Activated T-cell treated with anti-CD3 and anti-CD28 coated beads for 48 hours (primary cell): ENCODE results near the gene CDIP1.
A peak's percentile ranks its signal among the peaks of the same experiment; 100 is the strongest.
"Not testable (repeated sequence)": the region's sequence is repeated elsewhere in the genome, so short reads cannot be mapped to it uniquely, and the experiment has no call there.

Source experiments
- DNase-seq: peaks from one replicate; pipeline ENCODE4 v3.0.0-alpha.2; 2020; ENCODE audit warnings: low read depth

Gene CDIP1

DNA sequence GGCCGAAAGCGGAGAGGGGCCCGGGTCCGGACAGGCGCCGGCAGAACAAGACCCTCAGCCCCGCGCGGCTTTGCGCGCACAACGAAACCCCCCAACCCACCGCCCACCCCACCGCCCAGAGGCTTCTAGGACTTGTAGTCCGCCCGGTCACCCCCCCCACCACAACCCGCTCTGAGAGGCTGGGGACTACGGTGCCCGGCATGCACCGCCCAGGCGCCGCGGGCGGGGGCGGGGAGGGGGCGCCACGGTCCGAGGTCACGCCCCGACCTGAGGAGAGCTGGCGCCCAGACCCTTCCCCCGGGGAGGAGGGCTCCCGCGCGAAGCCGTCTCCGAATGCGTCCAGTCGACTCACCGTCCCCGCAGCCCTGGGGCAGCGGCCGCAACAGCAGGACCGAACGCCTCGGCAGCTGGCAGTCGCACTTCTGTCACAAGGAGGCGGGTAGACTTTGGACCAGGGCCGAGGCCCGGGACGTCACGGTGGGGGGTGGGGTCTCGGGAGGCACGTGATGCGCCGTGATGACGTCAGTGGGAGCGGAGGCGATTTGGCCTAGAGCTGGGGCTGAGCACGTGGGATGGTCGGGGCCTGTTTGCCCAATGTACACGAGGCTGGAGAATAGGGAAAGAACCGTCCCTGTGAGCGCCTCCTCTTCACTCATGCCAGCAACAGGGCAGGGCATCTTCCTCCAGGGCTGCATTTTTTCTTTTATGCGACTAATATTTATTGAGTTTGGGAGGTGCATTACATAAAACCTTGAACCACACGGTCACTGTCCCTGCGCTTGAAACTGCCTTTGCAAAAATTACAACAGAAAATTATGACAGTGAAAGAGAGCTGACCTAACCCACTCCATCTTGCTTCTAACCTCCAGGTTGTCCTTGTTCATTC is at the start of gene CDIP1:
TSS of gene CDIP1 (minus strand) at position 424 of the 886 bp plus-strand sequence. CDS start 24,643 bp downstream, outside the sequence.
- DNase-seq = peak; percentile 95

DNA sequence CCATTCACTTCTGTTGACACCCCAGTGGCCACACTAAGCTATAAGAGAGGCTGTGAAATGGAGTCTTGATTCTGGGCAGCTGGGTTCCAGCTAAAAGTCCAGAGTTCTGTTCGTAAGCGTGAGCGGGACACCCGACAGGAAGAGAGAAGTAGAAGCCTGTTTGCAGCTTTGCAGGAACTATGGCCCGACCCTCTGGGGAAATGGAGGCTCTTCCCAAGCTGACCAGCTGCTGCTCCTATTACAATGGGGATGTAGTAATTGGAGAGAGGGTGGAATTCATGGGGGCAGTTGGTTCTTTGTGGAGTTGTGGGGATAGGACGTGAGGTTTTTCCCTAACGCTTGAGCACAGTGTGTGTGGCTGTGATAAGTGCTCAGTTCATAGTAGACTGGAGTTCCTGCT is 47.7 kb upstream of the CDIP1 start:
- DNase-seq = no peak

DNA sequence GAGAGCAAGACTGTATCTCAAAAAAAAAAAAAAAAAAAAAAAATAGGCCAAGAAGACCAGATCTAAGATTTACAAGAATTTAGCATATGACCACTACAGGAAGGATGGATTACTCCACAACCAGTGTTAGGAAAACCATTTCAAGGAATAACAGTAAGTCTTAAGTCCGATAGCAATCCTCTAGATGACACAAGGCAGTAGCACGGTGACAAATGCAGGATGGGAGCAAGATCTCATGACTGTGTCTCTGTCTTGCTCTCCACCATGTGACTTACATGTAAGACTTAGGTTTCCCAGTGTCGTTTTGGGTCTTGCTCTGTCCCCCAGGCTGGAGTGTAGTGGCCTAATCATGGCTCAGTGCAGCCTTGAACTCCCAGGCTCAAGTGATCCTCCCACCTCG is 45.3 kb upstream of the CDIP1 start:
- DNase-seq = no peak

- no peak for DNase-seq
Measured at GRCh38 chr16:4580250-4580649, 41.7 kb upstream of the CDIP1 start.

DNA sequence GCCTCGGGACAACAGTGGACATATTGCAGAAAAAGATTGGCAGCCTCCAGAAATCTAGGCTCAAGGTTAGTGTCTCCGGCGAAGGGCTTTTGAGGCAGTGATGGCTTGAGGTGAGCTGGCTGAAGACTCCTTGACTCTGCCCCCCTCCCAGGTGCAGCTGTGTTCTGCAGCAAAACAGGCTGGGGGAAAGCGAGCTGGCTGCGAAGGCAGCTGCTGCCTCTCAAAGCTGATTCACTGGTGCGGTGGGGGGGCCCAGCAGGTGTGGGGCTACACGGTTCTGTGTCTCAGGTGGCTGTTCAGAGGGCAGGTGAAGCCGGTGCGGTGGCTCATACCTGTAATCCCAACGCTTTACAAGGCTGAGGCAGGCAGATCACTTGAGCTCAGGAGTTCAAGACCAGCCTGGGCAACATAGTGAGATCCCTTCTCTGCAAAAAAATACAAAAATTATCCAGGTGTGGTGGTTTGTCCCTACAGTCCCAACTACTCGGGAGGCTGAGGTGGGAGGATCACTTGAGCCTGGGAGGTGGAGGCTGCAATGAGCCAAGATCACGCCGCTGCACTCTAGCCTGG is 40.5 kb upstream of the CDIP1 start:
- DNase-seq = no peak

GRCh38 chr16:4576008-4576407 is 37.4 kb upstream of the CDIP1 start:
- DNase-seq = no peak

- DNase-seq = no peak
Measured at GRCh38 chr16:4574919-4575705, 36.5 kb upstream of the CDIP1 start.

DNA sequence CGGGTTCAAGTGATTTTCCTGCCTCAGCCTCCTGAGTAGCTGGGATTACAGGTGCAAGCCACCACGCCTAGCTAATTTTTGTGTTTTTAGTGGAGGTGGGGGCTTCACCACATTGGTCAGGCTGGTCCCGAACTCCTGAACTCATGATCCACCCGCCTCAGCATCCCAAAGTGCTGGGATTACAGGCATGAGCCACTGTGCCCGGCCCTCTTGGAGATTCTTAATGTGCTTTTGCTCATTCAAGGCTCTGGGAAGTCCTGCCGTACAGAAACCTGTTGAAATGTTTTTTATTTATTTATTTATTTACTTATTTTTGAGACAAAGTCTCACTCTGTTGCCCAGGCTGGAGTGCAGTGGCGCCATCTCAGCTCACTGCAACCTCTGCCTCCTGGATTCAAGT is 35.4 kb upstream of the CDIP1 start:
- DNase-seq = not testable (repeated sequence)

- DNase-seq = no peak
Measured at GRCh38 chr16:4572715-4573114, 34.1 kb upstream of the CDIP1 start.

DNA sequence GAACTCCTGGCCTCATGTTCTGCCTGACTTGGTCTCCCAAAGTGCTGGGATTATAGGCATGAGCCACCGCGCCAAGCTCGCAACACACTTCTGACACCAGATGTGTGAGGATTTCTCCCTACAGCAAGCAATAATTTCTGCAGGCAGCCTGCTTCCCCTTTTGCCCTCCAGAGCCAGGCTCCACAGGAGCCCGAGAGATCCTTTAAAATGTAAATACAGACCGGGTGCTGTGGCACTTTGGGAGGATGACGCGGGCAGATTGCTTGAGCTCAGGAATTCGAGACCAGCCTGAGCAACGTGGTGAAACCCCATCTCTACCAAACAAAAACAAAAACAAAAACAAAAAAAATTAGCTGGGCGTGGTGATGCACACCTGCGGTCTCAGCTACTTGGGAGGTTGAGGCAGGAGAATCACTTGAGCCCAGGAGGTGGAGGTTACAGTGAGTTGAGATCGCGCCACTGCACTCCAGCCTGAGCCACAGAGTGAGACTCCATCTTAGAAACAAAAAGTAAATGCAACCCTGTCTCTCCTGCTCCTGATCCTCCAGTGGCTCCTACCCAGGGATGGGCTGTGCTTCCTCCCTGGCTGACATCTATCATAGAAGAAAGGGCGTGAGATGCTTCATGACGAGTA is 32.2 kb upstream of the CDIP1 start:
- DNase-seq = no peak

- no peak for DNase-seq
Measured at GRCh38 chr16:4570086-4570485, 31.5 kb upstream of the CDIP1 start.

- DNase-seq = no peak
Measured at GRCh38 chr16:4566144-4566543, 27.6 kb upstream of the CDIP1 start.

DNA sequence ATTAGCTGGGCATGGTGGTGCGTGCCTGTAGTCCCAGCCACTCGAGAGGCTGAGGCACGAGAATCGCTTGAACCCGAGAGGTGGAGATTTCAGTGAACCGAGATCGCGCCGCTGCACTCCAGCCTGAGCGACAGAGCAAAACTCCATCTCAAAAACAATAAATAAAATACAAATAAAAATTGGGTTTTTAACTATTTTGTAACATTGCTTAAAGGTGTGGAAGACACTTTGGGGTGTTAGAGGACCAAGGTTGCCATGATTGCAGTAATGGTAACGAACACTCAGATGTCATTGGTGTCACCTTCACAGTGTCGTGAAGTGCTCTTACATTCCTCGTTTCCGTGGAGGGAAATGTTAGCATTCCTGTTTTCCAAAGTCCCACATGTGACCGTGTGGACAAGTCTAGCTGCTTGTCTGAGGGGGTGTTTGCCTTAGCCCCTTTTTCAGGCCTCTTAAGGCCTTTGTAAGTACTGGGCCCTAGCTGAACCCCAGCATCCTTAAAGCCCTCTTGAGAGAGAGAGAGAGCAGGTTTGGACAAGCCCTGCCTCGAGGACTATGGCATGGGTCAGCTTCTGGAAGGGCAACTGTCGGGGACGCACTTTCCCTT is 26.2 kb upstream of the CDIP1 start:
- no peak for DNase-seq

DNA sequence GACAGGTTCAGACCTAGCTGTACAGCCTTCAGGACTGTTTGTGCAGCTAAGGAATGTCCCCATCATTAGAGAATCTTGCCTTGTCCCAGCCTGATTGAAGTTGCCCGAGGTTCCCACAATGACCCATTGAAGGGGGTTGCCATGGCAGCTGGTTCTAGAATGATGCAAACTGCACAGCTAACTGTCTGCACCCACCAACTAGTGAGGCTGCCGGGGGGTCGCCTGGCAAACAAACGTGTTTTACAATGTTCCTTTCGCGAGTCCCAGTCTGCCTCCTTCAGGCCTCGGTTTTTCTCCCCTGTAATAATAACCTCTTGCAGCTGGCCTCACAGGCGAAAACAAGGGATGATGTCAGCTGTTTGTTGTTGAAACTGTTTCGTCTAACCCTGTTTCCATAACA is 23.0 kb upstream of the CDIP1 start:
- DNase-seq = no peak

DNA sequence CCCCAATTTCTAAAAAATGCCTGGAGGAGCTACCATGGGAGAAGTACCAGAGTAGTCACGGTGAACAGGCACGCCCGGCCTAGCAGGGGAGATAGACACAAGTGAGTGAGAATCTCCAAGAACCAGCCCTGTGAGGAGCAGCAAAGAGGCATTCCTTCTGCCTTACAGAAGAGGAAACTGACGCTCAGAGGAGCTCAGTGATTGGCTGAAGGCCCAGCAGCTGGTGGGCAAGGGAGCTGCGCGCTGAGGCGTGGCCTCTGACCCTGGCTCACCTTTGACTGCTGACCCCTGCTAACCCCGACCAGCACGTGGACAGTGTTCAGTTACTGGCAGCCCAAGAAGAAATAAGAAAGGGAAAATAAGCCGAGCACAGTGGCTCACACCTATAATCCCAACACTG is 19.4 kb upstream of the CDIP1 start:
- no peak for DNase-seq

DNA sequence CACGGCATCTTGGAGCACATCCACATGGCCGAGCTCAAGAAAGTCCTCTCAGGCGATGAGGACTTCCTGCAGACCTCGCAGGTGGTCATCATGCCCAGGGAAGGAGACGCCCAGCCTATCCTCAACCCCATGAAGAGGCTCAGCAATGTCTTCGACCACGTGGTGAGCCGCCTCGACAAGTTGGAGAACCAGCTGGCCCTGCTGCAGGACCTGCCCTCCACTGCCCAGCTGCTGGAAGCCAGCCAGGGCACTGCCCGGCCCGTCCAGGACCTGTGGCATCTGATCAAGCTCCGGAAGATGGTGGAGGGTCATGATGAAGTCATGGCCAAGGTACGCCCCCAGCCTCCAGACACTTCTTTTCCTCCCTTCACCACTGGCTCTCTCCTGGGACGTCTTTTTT is 18.0 kb upstream of the CDIP1 start:
- DNase-seq = no peak

- no peak for DNase-seq
Measured at GRCh38 chr16:4556112-4556511, 17.5 kb upstream of the CDIP1 start, which contains the start of gene C16orf96. C16orf96 (plus strand) TSS chr16:4556340; CDS start chr16:4556490, 150 bp downstream.

DNA sequence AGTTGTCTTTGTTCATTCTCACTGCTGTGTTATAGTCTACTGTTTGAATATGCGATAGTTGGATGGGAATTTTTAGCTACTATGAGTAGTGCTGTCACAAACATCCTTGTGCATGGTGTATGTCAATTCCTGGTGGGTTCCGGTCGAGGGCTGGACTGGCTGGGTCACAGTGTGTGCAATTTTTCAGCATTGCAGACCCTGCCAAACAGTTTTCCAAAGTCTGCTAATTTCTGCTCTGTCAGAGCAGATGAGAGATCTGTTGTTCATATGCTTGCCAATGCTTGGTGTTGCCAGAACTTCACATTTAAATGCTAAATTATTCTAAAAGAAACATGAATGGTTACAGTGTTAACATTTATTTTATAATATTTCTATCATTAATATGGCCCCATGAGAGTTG is 14.0 kb upstream of the CDIP1 start:
- no peak for DNase-seq

GRCh38 chr16:4550591-4550990 is 12.0 kb upstream of the CDIP1 start:
- DNase-seq = no peak

GRCh38 chr16:4548124-4548523 is 9.6 kb upstream of the CDIP1 start:
- no peak for DNase-seq

GRCh38 chr16:4544473-4544872 is 5.9 kb upstream of the CDIP1 start:
- no peak for DNase-seq
